ENCODE data around the gene PRKCB.

Gene PRKCB

DNA sequence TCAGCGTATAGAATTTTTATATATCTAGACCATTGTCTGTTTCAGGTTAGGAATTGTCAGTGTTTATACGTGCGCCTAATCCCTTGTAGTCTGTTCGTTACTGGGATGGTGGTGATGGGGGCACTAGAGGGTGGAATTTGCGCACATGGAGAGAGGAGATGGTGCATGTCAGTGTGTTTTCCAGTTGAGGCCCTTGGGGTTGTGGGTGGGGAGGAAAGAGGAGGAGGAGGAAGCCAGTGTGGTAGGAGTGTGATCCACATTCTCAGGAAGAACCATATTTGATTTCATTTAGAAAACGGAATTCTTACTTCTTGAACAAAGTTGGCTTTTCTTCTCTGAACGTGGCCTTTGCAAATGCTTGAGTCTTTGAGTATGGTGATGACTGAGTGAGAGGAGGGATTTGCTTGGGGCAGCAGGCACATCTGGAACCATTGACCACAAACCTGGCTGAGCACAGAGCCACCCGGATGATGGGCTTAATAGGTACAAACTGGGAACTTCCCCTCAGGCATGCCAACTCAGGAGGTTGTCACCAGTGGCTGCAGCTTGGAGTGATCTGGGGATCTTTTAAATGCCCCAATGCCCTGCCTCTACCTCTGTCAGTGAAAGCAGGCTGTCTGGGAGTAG is 98.9 kb downstream of the PRKCB start:
- DNase-seq (ENCODE audit: low spot score) (no peak), FAIRE-seq (no peak)

DNA sequence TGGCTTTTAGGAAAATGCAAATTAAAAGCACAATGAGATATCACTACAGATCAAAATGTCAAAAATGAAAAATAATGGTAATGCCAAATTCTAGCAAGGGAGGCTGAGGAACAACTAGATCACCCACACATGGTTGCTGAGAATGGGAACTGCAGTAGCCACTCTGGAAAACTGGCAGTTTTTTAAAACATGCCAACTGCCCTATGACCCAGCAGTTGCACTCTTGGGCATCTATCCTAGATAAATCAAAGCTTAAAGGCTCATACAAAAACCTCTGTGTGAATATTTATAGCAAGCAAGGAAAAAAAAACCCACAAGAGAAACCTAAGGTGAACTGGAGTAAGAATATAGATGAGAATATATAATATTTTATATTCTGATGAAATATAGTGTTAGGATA is 104.3 kb downstream of the PRKCB start:
- DNase-seq (ENCODE audit: low spot score) (no peak), FAIRE-seq (no peak)

DNA sequence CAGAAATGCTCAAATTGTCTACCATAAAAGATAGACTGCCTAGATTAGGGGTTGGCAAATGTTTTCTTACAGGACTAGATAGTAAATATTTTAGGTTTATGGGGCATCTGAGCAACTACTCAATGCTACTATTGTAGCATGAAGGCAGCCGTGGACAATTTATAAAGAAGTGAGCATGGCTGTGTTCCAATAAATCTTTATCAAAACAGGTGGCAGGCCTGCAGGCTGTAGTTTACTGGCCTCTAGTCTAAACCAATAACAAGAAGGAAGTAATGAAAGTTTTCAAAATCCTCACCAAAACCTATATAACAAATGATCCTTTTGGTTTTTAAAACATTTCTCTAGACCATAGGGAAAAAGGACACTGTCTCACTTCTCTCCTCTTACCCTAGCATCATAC is 105.2 kb downstream of the PRKCB start:
- DNase-seq (ENCODE audit: low spot score) (no peak), FAIRE-seq (no peak)

DNA sequence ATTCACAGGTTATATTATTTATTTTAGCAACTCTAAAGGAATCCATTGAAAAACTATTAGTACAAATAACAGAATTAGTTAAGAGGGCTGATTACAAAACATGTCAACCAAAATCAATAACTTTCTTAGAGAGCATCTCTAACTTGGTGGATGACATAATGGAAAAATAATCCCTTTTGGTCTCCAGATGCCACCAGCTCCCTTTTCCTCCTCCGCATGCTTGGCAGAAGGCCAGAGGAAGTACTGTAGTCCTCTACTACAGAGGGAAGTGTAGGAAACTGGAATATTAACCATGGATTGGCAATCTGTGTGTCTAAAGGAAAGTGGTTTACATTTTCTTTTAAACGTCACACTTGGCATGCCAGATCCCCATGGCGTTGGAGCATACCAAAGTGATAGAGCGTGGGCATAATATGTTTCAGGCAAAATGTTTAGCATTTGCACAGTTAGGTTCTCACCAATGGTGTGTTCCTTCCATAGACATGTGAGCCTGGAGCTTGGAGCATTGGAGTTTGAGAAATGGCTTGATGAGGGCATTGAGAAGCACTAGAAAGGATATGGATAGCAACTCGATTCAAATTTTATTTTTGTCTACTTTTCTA is 106.3 kb downstream of the PRKCB start:
- no peak for FAIRE-seq

DNA sequence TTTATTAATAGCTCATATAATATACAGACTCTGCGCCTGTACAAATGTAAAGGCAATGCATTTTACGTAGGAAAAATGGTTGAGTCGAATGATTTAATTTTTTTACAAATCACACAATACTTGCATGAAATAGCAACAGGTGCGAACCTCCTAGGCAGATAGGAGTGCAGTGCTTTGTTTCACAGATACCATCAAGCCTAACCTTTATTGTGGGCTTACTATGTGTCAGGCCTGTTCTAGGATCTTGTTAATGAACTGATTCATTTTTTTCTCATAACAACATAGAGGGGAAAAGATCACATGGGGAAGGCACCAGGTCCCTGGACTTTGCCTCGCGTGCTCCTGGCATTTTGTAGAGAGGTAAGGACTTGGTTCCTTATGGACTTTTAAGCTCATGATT is 107.8 kb downstream of the PRKCB start:
- FAIRE-seq (no peak), DNase-seq (ENCODE audit: low spot score) (no peak)

More for the DNA sequence above, 106.3 kb downstream of the PRKCB start:
- peak; percentile 41 for DNase-seq (ENCODE audit: low spot score)

DNA sequence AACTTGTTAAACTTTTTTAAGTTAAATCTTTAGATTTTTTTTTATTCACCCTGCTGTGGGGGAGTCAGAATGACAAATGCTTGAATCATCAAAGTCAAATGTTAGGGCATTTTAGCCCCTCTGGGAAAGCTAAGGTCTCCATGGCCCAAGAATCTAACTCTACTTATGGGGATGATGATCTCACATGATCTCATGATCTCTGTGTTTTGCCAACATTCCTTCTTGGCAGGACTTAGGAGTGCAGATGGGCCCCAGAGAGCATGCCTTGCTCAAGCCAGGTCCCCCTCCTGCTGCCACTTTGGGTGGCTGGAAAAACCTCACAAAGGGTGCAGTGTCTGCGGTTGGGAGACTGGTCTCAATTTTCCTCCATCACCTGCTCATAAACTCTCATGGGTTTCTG is 108.6 kb downstream of the PRKCB start:
- FAIRE-seq: no peak
- DNase-seq (ENCODE audit: low spot score): peak; percentile 17

DNA sequence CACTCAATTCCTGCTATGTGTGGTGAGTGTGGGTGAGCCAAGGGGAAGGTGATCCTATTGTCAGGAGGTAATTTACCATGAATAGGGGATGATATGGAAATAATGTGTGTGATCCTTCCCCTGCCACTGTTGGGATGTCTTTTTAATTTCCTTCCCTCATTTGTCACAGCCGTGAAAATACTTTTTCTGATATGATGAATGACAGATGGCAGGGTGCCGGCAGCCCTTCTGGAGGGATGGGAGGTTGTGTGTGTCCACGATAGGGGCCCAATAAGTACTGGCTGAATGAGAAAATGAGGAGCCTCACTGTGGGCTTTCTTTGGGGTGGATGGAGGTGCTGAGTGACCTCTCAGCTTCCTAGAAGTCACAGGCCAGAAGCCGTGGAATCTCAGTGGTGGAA is 109.5 kb downstream of the PRKCB start:
- DNase-seq (ENCODE audit: low spot score) (no peak), FAIRE-seq (no peak)

DNA sequence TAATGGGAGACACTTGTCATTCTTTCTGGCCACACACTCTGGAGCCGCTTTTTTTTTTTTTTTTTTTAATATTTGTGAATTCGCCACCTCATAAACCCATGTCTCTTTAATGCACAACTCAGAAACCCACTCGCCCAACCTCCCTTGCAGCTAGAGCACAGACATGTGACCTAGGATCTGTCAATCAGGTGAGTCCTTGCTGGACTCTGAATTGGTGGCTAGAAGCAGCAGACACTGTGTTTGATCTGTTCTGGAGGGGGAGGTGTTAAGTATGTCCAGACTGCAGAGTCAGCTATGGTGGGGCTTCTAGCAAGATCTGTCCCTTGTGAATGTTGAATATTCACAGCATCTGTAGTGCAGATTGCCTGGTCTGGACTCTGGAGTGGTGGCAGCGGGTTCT is 112.1 kb downstream of the PRKCB start:
- DNase-seq (ENCODE audit: low spot score) (no peak), FAIRE-seq (no peak)

DNA sequence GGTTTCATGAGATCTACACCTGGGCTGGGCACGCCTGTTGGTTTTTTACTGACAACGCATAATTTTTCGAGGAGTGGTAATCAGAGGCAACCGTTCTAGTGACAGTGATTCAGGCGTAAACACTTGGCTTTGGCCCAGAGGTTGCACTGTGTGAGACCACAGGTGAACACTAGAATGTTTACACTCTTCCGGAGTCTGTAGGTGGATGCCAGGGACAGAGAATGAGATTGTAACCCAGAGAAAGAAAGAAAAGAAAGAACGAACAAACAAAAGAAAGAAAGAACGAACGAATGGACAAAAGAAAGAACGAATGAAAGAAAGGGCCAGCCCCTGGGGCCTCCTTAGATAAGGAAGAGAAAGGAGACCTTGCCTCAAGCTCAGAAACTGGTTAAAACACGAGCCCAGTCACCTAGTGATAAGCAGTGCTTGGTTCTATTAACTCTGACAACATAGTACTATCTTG is 113.2 kb downstream of the PRKCB start:
- no peak for DNase-seq (ENCODE audit: low spot score)
- FAIRE-seq: no peak

DNA sequence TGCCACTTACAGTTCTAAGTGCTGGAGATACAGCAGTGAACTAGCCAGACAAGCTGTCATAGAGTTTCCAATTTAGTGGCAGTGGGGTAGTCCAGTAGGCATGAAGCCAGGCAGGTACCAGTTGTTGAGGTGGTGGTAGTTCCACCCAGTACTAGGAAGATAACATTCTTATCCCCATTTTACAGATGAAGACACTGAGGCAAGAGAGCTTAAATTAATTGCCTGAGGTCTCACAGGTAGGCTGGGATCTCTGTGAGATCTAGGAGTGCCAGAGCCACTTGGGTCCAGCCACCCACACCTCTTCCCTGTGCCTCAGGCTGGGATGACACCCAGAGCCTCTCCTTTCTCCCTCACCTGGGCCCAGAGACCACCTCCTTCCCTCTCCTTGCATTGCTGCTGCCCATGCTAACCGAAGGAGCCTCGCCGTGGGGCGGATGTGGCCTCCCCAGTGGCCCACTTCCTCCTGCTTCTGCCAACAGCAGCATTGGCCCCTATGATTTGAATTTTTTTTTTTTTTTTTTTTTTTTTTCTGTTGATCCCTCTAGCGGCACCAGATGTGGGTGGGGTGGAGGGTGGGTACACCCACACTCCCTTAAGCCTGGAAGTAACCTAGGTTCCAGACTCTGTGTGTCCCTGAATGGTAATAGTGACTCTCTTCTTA is 114.0 kb downstream of the PRKCB start:
- FAIRE-seq: no peak
- no peak for DNase-seq (ENCODE audit: low spot score)

DNA sequence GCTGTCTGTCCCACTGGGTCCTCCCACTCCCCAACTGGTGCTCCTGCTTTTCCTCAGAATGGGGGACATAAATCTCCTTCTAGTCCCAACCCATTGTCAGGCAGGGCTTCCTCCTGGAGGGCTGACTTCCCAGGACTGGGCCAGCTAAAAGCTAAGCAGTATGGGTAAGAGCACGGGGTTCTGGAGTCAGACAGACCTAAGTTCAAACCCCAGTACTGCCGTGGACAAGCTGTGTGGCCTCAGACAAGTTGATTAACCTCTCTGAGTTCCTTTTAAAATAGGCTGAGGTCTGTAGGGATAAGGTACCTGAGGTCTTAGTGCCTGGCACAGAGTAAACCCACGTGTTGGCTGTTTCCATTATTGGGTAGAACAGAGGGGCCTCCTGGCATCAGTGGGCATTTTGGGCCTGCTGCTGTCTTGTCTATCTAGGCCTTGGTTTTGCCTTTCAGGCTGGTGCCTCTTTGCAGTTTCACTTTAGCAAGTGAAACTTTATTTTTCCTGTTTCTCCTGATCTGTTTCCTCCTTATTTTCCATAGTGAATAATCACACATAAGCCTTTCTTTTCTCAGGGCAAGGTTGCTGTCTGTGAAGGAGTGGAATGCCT is 114.6 kb downstream of the PRKCB start:
- DNase-seq (ENCODE audit: low spot score) (no peak), FAIRE-seq (no peak)

DNA sequence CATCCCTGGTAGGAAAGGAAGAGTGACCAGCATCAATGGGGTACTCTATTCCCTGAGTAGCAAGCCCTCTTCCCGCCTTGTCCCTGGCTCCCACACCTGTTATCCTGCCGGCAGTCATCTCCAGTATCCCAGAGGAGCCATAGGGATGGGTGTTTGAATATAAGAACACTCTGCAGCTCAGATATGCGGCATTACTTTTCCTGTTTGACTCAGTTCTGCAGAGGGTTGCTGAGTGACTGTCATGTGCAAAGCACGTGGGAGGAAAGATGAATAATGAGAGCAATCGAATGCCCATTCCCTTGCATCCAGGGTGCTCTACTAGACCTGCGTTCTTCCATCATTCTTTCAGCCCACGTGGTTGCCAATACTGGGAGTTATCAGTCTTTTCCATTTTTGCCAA is 115.1 kb downstream of the PRKCB start:
- DNase-seq (ENCODE audit: low spot score) (no peak), FAIRE-seq (no peak)

DNA sequence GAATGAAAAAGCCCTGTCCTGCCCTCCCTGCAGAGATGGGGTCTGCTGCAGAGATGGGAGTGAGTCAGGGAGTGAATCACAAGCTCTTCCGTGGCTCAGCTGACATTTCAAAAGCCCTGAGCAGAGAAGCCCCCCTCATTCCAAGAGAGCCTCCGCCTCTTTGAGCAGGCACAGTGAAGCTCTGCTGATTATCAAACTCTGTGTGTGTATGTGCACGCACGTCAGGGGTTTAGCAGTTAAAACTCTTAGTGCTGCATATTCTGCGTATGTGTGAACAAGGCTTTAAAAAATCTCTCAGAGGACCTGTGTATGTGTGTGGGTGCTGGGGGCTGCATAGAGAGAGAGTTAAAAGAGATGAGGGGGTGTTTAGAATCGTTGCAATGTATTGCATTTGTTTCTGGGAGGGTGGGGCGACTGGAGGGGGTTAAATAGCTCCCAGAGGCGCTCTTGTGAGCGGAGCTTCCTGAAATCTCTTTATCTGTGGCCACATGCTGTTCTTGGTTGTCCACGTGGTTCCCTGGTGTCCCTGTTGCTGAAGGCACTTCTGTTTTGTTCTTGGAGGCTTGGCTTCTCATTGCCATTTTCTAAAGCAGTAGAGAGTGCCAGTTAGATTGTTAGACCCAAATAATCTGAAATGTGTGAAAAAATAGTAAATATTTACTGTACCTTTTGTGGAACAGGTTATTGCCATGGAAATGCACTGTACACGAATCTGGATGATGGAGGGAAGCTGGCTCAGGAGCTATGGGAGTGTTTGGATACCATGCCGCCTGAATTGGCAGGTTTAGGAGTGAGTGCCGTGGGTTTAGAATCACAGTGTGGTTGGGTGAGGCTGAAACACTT is 116.6 kb downstream of the PRKCB start:
- FAIRE-seq (no peak), DNase-seq (ENCODE audit: low spot score) (peak; percentile 46)

DNA sequence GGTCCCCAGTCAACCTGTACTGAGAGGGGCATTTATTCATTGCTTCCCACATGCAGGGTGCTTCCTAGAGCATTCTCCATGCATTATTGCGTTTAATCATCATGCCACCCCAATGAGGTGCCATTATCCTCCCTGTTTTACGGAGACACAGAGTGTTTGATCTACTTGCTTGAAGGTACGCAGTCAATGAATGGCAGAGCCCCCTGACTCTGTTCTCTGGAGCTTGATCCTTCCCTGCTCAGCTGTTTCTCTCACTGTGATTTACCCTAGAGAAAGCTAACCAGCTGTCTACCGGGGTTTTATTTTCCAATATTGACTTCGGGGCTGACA is 117.2 kb downstream of the PRKCB start:
- FAIRE-seq (no peak), DNase-seq (ENCODE audit: low spot score) (no peak)

DNA sequence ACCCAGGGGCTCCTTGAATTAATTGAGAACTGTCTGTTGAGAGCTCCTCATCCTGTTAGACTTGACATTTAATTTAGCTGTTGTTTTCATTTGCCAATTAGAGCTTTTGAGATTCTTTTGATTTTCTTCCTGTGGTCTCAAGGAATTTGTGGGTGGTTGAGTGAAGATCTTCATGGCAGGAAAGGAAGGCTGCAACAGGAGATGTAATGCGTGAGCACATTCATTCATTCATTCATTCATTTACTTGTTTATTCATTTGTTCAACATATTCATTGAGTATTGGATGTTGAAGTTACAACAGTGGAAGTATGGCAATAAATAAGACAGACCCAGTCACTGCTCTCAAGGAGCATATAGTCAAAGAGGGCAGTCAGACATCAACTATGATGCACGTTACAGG is 117.7 kb downstream of the PRKCB start:
- no peak for FAIRE-seq
- no peak for DNase-seq (ENCODE audit: low spot score)

DNA sequence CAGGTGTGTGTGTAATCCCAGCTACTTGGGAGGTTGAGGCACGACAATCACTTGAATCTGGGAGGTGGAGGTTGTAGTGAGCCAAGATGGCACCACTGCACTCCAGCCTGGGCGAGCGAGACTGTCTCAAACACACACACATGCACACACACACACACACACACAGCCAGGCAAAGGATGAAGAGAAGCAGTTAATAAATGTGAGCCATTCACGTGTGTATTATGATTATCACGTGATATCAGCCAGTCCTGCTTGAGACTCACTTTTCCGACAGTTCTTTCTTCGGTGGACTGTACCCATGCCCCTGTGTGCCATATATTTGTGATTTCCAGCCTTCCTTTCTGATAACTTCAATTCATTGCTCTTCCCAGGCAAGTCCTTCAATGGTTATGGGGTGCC is 119.3 kb downstream of the PRKCB start:
- FAIRE-seq (no peak), DNase-seq (ENCODE audit: low spot score) (no peak)

DNA sequence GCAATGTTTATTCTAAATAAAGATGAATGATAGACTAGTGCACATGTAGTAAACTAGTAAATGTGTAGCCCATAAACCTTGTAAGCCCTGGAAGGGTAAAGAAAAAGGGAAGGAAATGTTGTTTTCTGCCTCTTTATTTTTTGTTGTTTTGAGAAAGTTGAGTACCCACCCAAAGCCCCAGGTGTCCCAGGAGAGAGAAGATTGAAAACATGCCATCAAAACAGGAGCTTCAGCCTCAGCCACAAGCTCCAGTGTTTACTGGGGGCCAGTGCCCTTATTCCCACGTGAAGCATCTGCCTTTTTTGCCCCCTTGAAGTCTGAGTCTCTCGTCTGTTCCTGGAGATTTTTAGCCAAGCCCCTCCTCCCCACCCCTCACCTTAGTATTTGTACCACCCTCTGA is 121.5 kb downstream of the PRKCB start:
- FAIRE-seq (no peak), DNase-seq (ENCODE audit: low spot score) (no peak)

DNA sequence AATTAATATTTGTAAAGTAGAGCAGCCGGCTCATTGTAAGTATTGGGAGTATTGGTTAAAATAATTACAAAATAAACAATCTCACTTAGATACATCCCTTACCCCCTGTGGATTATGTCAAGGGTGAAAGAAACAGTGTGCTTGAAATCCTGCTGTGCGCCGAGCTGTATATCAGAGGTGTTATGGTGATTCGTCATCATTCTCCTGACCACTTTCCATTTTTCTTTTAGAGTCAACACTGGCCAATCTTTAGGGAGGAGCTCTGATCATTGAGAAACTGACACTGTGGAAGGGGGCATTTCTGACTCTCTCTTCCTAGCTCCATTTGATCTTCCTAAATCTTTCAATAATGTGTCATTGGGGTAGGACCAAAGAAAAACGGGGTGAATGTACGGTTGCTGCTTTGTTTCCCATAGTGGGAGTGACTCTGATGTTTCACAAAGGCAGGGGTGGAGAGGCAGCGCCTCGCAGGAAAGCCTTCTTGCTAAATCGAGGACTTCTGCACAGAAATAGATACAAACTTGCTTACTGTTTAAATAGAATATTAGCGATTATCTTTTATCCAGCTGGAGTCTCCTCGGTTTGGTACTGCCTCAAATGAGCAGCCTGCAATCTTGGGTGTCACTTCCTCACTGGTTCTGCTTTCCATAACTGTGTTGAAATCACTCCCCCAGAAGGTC is 123.4 kb downstream of the PRKCB start:
- no peak for FAIRE-seq

DNA sequence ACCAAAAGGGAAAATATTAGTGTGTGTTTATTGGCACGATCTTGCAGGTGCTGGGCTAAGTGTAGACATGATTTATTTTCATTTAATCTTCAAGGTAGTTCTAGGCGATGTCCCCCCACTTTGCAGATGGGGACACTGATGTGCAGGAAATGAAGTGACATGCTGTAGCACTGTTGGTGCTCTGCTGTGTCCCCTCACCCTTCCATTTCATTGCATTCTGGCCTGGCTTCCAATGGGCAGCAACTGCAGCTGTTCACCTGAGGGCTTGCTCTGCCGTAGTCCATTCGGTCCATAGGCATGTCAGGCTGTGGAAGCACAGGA is 123.9 kb downstream of the PRKCB start:
- FAIRE-seq (no peak), DNase-seq (ENCODE audit: low spot score) (no peak)

More for the DNA sequence above, 123.4 kb downstream of the PRKCB start:
- DNase-seq (ENCODE audit: low spot score): no peak

DNA sequence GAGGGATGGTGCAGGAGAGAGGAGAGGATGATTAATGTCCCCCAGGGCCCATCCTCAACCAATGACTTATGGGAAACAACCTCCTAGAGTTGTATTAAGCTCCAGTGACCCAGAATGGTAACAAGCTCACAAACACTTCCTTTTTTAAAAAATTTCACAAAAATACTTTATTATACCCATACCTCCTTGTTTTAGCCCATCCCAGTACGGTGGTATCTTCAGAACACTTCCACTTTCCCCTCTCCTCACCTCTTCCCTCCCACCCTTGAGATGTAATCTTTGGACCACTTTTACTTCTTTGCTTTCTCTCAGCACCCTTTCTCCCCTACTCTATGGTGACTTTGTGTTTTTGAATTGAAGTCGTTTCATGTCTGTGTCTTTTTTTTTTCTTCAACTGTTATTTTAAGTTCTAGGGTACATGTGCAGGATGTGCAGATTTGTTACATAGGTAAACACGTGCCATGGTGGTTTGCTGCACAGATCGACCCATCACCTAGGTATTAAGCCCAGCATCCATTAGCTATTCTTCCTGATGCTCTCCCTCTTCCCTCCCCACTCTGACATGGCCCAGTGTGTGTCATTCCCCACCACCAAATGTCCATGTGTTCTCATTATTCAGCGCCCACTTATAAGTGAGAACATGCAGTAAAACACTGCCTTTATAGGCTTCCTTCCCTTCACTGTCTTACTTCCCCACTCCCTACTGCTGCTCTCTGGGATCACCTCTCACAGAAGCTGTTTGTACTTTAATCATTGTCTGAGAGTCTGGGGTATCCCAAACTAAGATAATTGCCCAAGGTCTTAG is 124.5 kb downstream of the PRKCB start:
- FAIRE-seq: no peak

DNA sequence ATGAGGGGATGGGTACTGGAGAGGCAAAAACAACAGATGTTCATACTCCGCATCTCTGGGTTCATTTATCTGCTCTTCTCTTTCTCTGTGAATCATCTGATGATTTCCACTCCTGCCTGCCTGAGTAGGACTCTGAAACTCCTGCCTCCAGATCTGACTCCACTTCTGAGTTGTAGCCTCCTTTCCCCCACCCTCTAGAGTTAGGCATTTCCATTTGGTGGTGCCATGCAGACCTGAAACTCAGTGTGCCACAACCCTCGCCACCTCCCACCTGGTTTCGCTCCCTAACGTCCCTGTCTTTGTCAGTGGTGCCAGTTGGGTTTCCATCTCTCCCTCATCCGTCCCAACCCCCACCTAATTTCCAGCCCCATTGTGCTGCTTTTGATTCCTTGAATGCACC is 126.2 kb downstream of the PRKCB start:
- DNase-seq (ENCODE audit: low spot score) (no peak), FAIRE-seq (no peak)

More for the DNA sequence above, 124.5 kb downstream of the PRKCB start:
- no peak for DNase-seq (ENCODE audit: low spot score)

All from urothelium cell line (cell line).